GM12878 (cell line): ENCODE results near the gene FAM120B. TPM values are rescaled to one million over a fixed set of nuclear protein-coding genes. Genes with fewer than 3 reads are reported as not detected.
A peak's percentile ranks its signal among the peaks of the same experiment; 100 is the strongest.

Source experiments
- ATAC-seq: fragments of 200-7000 bp; cut with Tn5 transposase; 3 replicates; pipeline ENCODE4 v1.9.1; 2020; ENCODE audit warnings: mild to moderate bottlenecking, moderate library complexity
- BruUV-seq: library from RNA; stranded (reverse); fragments of 400-500 nt; replicated peaks from 2 replicates; lab custom pipeline; 2021; lab: Mats Ljungman, UMichigan
- CTCF ChIA-PET: fragments of 300-600 bp; sonication (Branson Sonifier 250); formaldehyde crosslinking; extraction: SDS; loops from one replicate; lab custom pipeline; 2021; ENCODE audit warnings: inconsistent platforms; lab: Yijun Ruan, JAX
- POLR2A ChIA-PET: fragments of 350-600 bp; formaldehyde crosslinking; extraction: SDS; loops from one replicate; lab custom pipeline; 2021; ENCODE audit warnings: inconsistent platforms; lab: Charles Lee
- RAD21 ChIA-PET: fragments of 300-600 bp; sonication (Branson Sonifier 250); formaldehyde crosslinking; loops from one replicate; lab custom pipeline; 2023; ENCODE audit warnings: antibody characterized with exemption; ENCODE audit not compliant: unreplicated experiment; lab: Charles Lee
- SMC1A ChIA-PET: fragments of 300-600 bp; sonication (Branson Sonifier 250); formaldehyde crosslinking; loops from one replicate; lab custom pipeline; 2023; ENCODE audit not compliant: unreplicated experiment, uncharacterized antibody; lab: Charles Lee
- DNase-seq: peaks from one replicate; pipeline ENCODE4 v3.0.0-alpha.2; 2011; ENCODE audit warnings: low read depth, low spot score
- FAIRE-seq: peaks from 3 replicates; lab custom pipeline; 2011; peaks lifted over from hg19 to GRCh38; lab: Jason Lieb, UNC
- H2AFZ ChIP-seq: 2 replicates; pipeline ENCODE4 v1.6.0; 2011; ENCODE audit warnings: low read depth, low read length, control low read depth; ENCODE audit not compliant: control insufficient read depth
- H3K27ac ChIP-seq: 2 replicates; pipeline ENCODE4 v1.5.1; 2011; ENCODE audit warnings: control low read depth; ENCODE audit not compliant: control insufficient read depth, insufficient read depth
- H3K27me3 ChIP-seq, 2 experiments: replicated peaks in 1 of 2; 2 replicates each; pipeline versions ENCODE4 v1.6.0 to v1.6.1; 2011; ENCODE audit warnings: low read length in 1 of 2; ENCODE audit not compliant: control insufficient read depth in 2 of 2, insufficient read depth in 2 of 2
- H3K36me3 ChIP-seq, 2 experiments: 2 replicates each; pipeline ENCODE4 v1.5.1; 2011; ENCODE audit warnings: low read length in 1 of 2; ENCODE audit not compliant: control insufficient read depth in 2 of 2, insufficient read depth in 2 of 2
- H3K4me1 ChIP-seq: 2 replicates; pipeline ENCODE4 v1.6.1; 2011; ENCODE audit warnings: mild to moderate bottlenecking, low read length, moderate library complexity, mixed read lengths; ENCODE audit not compliant: control insufficient read depth, insufficient read depth
- H3K4me2 ChIP-seq: 2 replicates; pipeline ENCODE4 v1.6.0; 2011; ENCODE audit warnings: control low read depth; ENCODE audit not compliant: control insufficient read depth, insufficient read depth
- H3K4me3 ChIP-seq: fragments of 200-600 bp; sonication (generic); 2 replicates; pipeline ENCODE4 v1.5.1; 2016
- H3K79me2 ChIP-seq: 2 replicates; pipeline ENCODE4 v1.6.0; 2011; ENCODE audit warnings: low read length; ENCODE audit not compliant: control insufficient read depth, insufficient read depth
- H3K9ac ChIP-seq: 2 replicates; pipeline ENCODE4 v1.8.0; 2011; ENCODE audit warnings: low read length, control low read depth, mixed read lengths; ENCODE audit not compliant: control insufficient read depth, insufficient read depth
- H3K9me3 ChIP-seq: replicated peaks from 3 replicates; pipeline ENCODE4 v1.5.1; 2011; ENCODE audit warnings: mild to moderate bottlenecking, low read length; ENCODE audit not compliant: control insufficient read depth, insufficient read depth
- H4K20me1 ChIP-seq: 2 replicates; pipeline ENCODE4 v1.6.0; 2011; ENCODE audit not compliant: control insufficient read depth, insufficient read depth
- BACH1 ChIP-seq: fragments of 450-650 bp; IDR thresholded peaks from 2 replicates; pipeline ENCODE4 v1.6.1; 2017; ENCODE audit warnings: mild to moderate bottlenecking, borderline replicate concordance
- CBFB ChIP-seq: IDR thresholded peaks from 2 replicates; pipeline ENCODE4 v1.6.1; 2016; ENCODE audit warnings: antibody characterized with exemption, low read depth
- CREB1 ChIP-seq: IDR thresholded peaks from 2 replicates; pipeline ENCODE4 v1.6.1; 2012; ENCODE audit warnings: low read depth, mild to moderate bottlenecking, inconsistent platforms
- CTCF ChIP-seq, 3 experiments: IDR thresholded peaks in 2 of 3; conservative IDR thresholded peaks in 1 of 3; 2 replicates each; pipeline ENCODE4 v1.5.1; 2011; ENCODE audit warnings: low read depth in 3 of 3, low read length in 3 of 3, mild to moderate bottlenecking in 3 of 3, control low read depth in 2 of 3, moderate library complexity in 2 of 3, inconsistent platforms in 1 of 3, mixed read lengths in 1 of 3; ENCODE audit not compliant: control insufficient read depth in 2 of 3, insufficient read depth in 1 of 3; ENCODE audit errors: extremely low read depth in 1 of 3
- DPF2 ChIP-seq: fragments of 450-650 bp; IDR thresholded peaks from 2 replicates; pipeline ENCODE4 v1.6.1; 2017; ENCODE audit warnings: mild to moderate bottlenecking
- FOS ChIP-seq: IDR thresholded peaks from 3 replicates; pipeline ENCODE4 v1.6.1; 2011; ENCODE audit warnings: borderline replicate concordance; ENCODE audit not compliant: insufficient read length; ENCODE audit errors: extremely low read depth
- HDAC2 ChIP-seq: fragments of 200-600 bp; sonication (generic); IDR thresholded peaks from 2 replicates; pipeline ENCODE4 v1.6.1; 2017
- IKZF1 ChIP-seq: fragments of 450-650 bp; conservative IDR thresholded peaks from 2 replicates; pipeline ENCODE4 v1.6.1; 2017; ENCODE audit warnings: antibody characterized with exemption, mild to moderate bottlenecking
- IRF4 ChIP-seq: IDR thresholded peaks from 2 replicates; pipeline ENCODE4 v1.6.1; 2011; ENCODE audit warnings: low read depth, low read length
- NFYA ChIP-seq: IDR thresholded peaks from 2 replicates; pipeline ENCODE4 v1.6.1; 2011; ENCODE audit warnings: low read depth, mild to moderate bottlenecking, low read length, improper control_type of control experiment, borderline replicate concordance
- NR2C2 ChIP-seq: IDR thresholded peaks from 2 replicates; pipeline ENCODE4 v1.6.1; 2011; ENCODE audit warnings: borderline replicate concordance, low read depth; ENCODE audit not compliant: control insufficient read depth, insufficient read length
- RFX5 ChIP-seq: IDR thresholded peaks from 2 replicates; pipeline ENCODE4 v1.6.1; 2011; ENCODE audit warnings: low read depth, low read length, improper control_type of control experiment
- SUPT20H ChIP-seq: IDR thresholded peaks from 2 replicates; pipeline ENCODE4 v1.6.1; 2011; ENCODE audit warnings: low read depth, mild to moderate bottlenecking, low read length, moderate library complexity, borderline replicate concordance; ENCODE audit not compliant: control insufficient read depth
- TCF12 ChIP-seq: IDR thresholded peaks from 2 replicates; pipeline ENCODE4 v1.6.1; 2011; ENCODE audit warnings: low read depth, mild to moderate bottlenecking, low read length
- TCF7 ChIP-seq: IDR thresholded peaks from 2 replicates; pipeline ENCODE4 v1.6.1; 2014; ENCODE audit warnings: antibody characterized with exemption, borderline replicate concordance
- YY1 ChIP-seq: IDR thresholded peaks from 2 replicates; pipeline ENCODE4 v1.6.1; 2011; ENCODE audit warnings: low read depth, mild to moderate bottlenecking, low read length
- WGBS: methylation state at CpG from one replicate; pipeline ENCODE4 v1.1.6; 2016; ENCODE audit warnings: low lambda C conversion rate; ENCODE audit not compliant: insufficient replicate concordance, insufficient coverage; ENCODE audit errors: missing lambda C conversion rate; 5-methylcytosine and 5-hydroxymethylcytosine counted together
- in situ Hi-C: fragments of 300-500 bp; cut with MboI; formaldehyde crosslinking; loops from 9 replicates; pipeline ENCODE4 v1.14.3; 2018; ENCODE audit warnings: mixed read lengths
- intact Hi-C: fragments of 100-400 bp; cut with micrococcal nuclease; formaldehyde crosslinking; loops from one replicate; pipeline ENCODE4 v1.14.2; 2022; ENCODE audit not compliant: unreplicated experiment
- polyA plus RNA-seq, 11 experiments: library from polyadenylated mRNA; depleted of rRNA in 4 of 11; unstranded in 6 of 11; stranded (reverse) in 5 of 11; fragments of >200 nt; fragmentation: Nextera tagmentation in 4 of 11; fragmentation: Illumina TruSeq in 1 of 11; extraction: Ambion mirVana in 4 of 11; extraction: Trizol in 1 of 11; gene quantifications; 1 replicate in 1 of 11; 2 replicates in 10 of 11; pipeline versions ENCODE4 v1.2.1 to v1.2.3, GENCODE V29; 2011 to 2016; ENCODE audit warnings: inconsistent platforms in 2 of 11, missing spikeins in 2 of 11, low read depth in 1 of 11
- total RNA-seq, 4 experiments: library from RNA; depleted of rRNA in 3 of 4; stranded (reverse); fragments of >200 nt in 3 of 4; fragmentation: Illumina TruSeq in 1 of 4; extraction: Trizol in 1 of 4; gene quantifications; 2 replicates each; pipeline versions ENCODE4 v1.2.1 to v1.2.3, GENCODE V29; 2013 to 2021
- TF ChIP-seq, protein P1 (sequence below): fragments of 450-650 bp; IDR thresholded peaks from 2 replicates; pipeline ENCODE4 v1.6.1; 2018; ENCODE audit warnings: borderline replicate concordance, mild to moderate bottlenecking; ENCODE audit not compliant: partially characterized antibody

FAM120B gene
- total and polyA plus RNA-seq, 10 of the 15 experiments (the other 5 are each of a cell fraction or from before 2014, with no cell fraction given): 3.3 to 21.6 (median 15.3) TPM

- TF ChIP-seq YY1 (no peak), SUPT20H (no peak), CREB1 (no peak), FOS (no peak), NR2C2 (no peak)
- TF ChIP-seq, protein P1, sequence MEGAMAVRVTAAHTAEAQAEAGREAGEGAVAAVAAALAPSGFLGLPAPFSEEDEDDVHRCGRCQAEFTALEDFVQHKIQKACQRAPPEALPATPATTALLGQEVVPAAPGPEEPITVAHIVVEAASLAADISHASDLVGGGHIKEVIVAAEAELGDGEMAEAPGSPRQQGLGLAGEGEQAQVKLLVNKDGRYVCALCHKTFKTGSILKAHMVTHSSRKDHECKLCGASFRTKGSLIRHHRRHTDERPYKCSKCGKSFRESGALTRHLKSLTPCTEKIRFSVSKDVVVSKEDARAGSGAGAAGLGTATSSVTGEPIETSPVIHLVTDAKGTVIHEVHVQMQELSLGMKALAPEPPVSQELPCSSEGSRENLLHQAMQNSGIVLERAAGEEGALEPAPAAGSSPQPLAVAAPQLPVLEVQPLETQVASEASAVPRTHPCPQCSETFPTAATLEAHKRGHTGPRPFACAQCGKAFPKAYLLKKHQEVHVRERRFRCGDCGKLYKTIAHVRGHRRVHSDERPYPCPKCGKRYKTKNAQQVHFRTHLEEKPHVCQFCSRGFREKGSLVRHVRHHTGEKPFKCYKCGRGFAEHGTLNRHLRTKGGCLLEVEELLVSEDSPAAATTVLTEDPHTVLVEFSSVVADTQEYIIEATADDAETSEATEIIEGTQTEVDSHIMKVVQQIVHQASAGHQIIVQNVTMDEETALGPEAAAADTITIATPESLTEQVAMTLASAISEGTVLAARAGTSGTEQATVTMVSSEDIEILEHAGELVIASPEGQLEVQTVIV: no peak
- TF ChIP-seq, all 136 proteins: peak for 14
Measured at GRCh38 chr6:170290296-170291128, 16.0 kb upstream of the FAM120B start, which contains the start of gene DLL1 (continued).

DNA sequence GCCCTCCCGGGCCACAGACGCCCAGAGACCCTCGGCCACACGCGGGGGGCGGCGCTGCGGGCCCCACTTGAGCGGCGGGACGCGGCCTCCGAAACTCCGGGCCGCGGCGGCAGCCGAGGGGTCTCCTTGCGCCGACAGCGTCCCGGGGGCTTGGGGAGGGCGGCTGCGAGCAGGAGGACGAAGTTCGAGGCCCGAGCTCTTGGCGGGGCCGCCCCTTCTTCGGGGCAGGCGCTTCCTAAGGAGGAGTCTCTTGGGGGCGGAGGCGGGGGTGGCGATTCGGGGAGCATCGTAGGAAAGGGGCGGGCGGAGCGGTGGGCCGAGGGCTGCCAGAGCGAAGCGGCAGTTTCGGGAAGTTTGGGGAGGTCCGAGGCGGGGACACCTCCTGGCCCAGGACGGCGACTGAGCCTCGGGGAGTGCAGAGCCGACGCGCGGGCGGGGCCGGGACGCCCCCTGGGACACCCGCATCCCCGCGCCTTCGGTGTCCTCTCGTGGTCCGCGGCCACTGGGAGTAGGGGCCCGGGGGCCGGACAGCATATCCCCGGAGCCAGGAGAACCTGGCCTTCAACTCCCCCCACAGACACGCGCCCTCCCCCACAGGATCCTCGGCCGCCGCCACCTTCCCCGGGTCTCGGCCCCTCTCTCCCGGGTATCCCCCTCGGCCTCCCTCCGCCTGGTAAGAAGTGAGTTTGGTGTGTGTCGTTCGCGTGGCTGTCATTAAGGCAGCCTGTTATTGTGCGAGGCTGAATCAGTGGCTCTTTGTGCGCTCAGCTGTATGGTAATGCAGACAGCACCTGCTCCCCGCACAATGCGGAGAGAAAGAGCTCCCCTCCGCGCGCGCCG, 15.1 kb upstream of the FAM120B start:
- Histone ChIP-seq H3K36me3 (no peaks in the 10 kb centered on the region), H3K27me3 (peaks cover 11 to 46% of the 10 kb centered on the region in 2 experiments), H3K4me1 (peaks cover 27% of the 10 kb centered on the region), H3K79me2 (no peaks in the 10 kb centered on the region), H3K9ac (no peak overlapping the region), H3K4me3 (peak overlapping the region; percentile 46; the same call in 1 of the 2 replicates), H2AFZ (no peak overlapping the region), H3K27ac (no peak overlapping the region), H3K9me3 (no peaks in the 10 kb centered on the region), H4K20me1 (no peaks in the 10 kb centered on the region), H3K4me2 (peak overlapping the region; percentile 82)
- ChIA-PET POLR2A (no interaction called here), CTCF (interaction anchor here (0.6 to 2.2 kb wide), 4 partner anchors 17 to 460 kb away, joined by 3 to 5 read pairs (median 4); no protein-coding TSS in a partner anchor), RAD21 (interaction anchor here (0.6 to 2.1 kb wide), 11 partner anchors 14 to 460 kb away, joined by 3 to 11 read pairs (median 4); no protein-coding TSS in a partner anchor), SMC1A (interaction anchor here (1.3 to 2.0 kb wide), 4 partner anchors 19 to 460 kb away, joined by 4 to 7 read pairs (median 5); no protein-coding TSS in a partner anchor)
- FAIRE-seq (no peak), DNase-seq (no peak), ATAC-seq (peak; percentile 62)
- BruUV-seq: no TSS peak
- 2% methylated on average over 72 of the region's 87 CpGs for WGBS
- in situ Hi-C loops (no loop called here), intact Hi-C loops (loop anchor here (2.0 to 10.0 kb wide), 2 partner anchors 19 to 457 kb away; no protein-coding TSS in a partner anchor)
- TF ChIP-seq DPF2: 0 out of 2 replicates have a peak, but pooled peaks have one; percentile 58
- TF ChIP-seq TCF7: no peak
- TF ChIP-seq HDAC2: no peak
- no peak for TF ChIP-seq RFX5
- TF ChIP-seq TCF12: peak; percentile 79
- TF ChIP-seq BACH1: no peak
- no peak for TF ChIP-seq NFYA
- no peak for TF ChIP-seq CBFB
- TF ChIP-seq CTCF (IDR thresholded peaks at IDR 0.05 in 2 of 3, conservative IDR thresholded peaks at IDR 0.05 in 1 of 3; ENCODE audit: control insufficient read depth in 2 of 3, extremely low read depth in 1 of 3, insufficient read depth in 1 of 3, low read depth in 3 of 3, low read length in 3 of 3): peak in 1 of 3 experiments; percentile 38; a peak in 2 of 6 replicates
- TF ChIP-seq IKZF1: peak; percentile 48
- TF ChIP-seq IRF4: no peak
